Temporal lobe (tissue), 1 donor: ENCODE data around the gene IL10RA. TPM values are rescaled to one million over a fixed set of nuclear protein-coding genes. Genes with fewer than 3 reads are reported as not detected.

Experiments used
- total RNA-seq: library from RNA; depleted of rRNA; stranded (reverse); fragments of >200 nt; gene quantifications from one replicate; pipeline ENCODE4 v1.2.3, GENCODE V29; 2014

IL10RA gene
- total RNA-seq, 1 donor from 2014 or later = 1.2 TPM

Other genes starting within 250 kb of the IL10RA start
- gene DSCAML1, start 189.2 kb upstream of the IL10RA start, total RNA-seq = 9.1 TPM
- gene FXYD2, start 161.7 kb upstream of the IL10RA start, total RNA-seq = 0.49 TPM
- gene FXYD6, start 109.7 kb upstream of the IL10RA start, total RNA-seq = 149 TPM
- gene TMPRSS13, start 57.0 kb upstream of the IL10RA start, total RNA-seq = 0.25 TPM
- gene TMPRSS4, start 90.7 kb downstream of the IL10RA start, total RNA-seq = 0.74 TPM
- gene SMIM35, start 100.6 kb downstream of the IL10RA start, total RNA-seq = not detected
- 6.4 TPM for gene SCN4B, start 166.4 kb downstream of the IL10RA start, total RNA-seq
- 3.0 TPM for gene SCN2B, start 190.2 kb downstream of the IL10RA start, total RNA-seq
- gene JAML, start 238.6 kb downstream of the IL10RA start, total RNA-seq = 0.74 TPM